UCSD-AML1 (cell line): ENCODE results near the gene GPR107.

Experiments
- DNase-seq: peaks from one replicate; lab custom pipeline; 2025; ENCODE audit not compliant: unreplicated experiment; lab: John Stamatoyannopoulos, UW

Gene GPR107

DNA sequence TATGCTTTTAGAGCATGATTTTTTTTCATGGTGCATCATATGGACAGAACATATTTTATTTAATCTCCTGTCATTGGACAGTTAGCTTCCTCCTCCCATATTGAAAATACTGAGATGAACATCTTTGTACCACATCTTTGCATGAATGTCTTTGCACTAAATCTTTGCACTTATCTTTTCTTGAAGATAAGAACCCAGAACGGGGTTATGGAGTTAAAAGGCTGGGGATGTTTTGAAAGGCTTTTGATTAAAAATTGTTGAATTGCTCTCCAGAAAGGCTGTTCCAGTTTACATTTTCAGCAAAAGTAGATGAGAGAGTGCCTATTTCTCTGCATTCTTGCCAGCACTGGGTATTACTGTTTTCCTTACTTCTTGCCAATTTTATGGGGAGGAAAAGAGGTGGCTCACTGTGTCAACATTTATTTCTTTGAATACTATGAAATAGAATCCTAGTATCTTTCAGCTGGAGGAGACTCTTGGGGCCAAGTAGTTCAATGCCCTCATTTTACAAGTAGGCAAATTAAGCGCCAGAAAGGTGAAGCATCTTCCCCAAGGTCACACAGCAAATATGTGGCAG lies 125.7 kb downstream of the GPR107 start:
- DNase-seq: no peak

DNA sequence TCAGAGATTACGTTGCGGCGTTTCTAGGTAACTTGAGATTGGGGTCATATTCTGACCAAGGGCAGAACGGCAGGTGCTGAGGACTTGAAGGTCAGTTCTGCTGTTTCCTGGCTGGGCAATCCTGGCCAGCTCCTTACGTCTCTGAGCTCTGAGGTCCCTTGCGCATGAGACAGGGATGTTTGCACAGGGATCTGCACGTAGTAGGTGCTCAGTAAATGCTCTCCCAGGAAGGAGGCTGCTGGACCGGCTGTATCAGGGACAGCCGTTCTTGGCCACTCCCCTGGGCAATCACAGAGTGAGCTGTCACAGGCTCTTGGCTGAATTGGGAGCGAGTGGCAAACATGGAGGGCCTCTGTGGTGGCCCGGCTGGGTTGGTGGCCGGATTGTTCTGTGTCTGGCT lies 126.8 kb downstream of the GPR107 start:
- no peak for DNase-seq

DNA sequence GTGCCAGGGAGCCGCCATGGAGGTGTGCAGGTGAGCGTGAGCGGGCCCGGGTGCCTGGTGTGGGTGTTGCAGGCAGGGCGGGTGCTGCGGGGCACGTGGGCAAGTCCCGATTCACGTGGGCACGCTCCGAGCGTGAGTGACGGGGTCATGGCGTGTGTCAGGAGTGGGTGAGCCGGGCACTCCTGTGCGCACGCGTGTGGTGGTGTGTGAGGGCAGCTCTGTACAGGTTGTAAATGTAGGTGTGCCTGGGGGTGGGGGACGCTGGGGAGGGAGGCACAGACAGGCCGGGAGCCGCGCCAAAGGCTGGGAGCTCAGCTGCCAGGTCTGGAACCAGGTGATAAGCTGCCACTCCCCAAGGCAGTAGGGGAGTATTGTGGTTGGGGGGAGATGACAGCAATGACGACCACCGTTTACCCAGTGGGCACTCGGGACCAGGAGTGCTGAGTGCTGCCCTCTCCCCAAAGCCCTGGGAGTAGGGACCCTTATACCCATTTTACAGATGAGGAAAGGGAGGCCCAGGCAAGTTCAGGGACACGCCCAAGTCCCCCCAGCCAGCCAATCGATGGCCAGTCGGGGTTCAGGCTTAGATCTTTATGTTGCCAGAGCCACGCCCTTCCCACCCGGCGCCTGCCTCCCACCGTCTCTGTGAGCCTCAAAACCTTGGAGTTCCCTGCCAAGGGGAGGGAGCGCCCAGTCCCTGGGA lies 128.1 kb downstream of the GPR107 start:
- DNase-seq: no peak

DNA sequence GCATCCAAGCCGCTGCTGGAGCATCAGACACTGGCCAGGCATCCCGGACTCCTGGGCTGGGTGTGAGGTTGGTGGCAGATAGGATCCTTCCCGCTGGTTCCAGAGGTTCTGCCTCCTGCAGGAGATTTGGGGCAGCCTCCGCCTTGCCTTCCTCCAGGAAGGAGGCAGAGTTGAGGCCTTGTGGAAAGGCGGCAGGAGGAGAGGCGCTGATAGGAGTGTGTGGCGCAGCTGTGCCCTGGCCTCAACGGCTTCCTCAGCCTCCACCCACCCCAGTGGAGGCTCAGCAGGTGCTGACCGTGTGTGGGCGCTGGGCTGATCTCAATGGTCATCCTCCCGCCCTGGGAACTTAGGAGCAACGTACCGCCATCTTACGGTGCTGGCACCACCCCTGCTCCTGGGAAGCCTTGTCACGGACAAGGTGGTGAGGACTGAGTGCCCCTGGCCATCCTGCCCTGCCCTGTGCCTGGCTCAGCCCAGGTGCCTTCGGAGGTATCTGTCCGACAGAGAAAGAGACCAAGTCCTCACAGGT lies 128.7 kb downstream of the GPR107 start:
- no peak for DNase-seq

DNA sequence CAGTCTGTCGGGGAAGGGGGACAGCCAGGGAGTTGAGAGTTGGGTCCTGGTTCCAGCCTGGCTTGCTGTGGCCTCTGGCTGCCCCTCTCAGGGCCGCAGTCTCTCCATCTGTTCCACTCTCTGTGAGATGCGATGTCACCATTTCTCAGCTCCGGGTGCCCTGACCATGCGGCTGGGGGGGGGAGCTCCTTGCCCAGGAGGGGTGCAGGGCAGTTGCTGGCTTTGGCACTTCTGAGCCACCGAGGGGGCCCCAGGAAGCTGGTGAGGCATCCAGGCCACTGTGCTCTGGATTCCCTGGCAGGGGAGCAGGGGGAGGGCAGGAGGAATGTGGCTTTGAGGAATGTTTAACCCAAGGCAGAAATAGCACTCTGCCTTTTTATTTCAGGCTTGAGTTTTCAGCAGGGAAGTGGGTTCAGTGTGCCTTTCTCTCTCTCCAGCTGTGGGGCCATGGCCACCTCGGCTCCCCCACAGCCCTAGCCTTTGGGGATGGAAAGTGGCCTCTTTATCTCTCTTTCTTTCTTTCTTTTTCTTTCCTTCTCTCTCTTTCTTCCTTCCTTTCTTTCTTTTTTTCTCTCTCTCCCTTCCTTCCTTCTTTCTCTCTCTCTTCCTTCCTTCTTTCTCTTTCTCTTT lies 129.5 kb downstream of the GPR107 start:
- no peak for DNase-seq

DNA sequence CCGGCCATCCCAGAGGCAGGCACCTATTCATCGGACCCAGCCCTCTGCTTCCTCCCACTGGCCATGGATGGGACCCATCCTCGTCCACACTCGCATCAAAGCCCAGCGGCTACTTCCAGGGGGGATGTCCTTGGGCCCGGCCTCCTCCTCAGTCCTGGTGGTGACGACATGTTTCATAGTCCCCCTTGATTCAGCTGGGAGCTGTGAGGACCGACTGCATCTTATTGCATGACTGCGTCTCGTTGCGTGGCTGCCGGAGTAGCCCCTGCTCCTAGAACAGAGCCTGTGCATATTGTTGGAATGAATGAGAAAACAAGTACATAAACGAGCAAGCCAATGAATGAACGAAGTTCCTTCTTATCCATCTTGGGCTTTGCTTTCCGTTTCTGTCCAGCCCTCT lies 131.3 kb downstream of the GPR107 start:
- no peak for DNase-seq

DNA sequence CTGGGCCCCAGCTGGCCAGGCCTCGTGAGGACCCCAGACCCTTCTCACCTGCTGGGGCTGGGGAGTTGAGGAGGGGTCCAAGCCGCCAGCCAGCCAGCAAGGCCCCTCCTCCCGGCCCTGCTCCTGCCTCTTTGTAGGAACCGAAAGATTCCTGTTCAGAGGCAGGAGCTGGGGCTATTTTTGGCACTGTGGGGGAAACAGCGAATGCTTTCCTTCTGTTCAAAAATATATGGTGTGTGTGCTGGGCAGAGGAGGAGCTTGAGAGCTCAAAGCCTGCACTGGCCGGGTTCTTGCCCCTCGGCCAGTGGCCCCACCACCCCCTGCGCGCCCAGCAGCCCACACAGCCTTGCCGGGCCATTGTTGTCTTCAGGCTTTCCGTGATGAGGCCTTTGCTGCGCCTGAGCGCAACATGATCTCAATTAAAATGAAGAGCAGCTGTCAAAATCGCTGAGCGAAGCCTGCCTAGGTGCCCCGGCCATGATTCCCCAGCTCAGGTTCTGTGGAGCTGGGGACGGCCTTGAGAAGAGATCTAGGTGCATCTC lies 131.9 kb downstream of the GPR107 start:
- DNase-seq: no peak

DNA sequence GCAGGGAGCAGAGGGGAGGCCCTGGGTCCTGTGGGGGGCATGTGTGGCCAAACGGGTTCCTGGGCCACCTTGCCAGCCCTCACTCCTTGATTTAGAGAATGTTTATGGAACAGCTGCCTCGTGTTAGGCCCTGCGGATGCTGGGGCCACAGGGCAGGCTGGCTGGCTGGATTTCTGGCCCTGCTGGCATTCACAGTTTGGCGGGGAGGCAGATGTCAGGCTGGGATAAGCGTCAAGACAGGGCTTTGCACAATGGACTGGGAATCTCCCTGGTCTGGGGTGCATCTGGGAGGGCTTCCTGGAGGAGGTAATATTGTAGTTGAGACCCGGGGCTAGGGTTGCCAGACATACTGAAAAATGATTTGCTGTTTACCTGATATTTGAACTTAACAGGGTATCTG lies 132.3 kb downstream of the GPR107 start:
- no peak for DNase-seq

DNA sequence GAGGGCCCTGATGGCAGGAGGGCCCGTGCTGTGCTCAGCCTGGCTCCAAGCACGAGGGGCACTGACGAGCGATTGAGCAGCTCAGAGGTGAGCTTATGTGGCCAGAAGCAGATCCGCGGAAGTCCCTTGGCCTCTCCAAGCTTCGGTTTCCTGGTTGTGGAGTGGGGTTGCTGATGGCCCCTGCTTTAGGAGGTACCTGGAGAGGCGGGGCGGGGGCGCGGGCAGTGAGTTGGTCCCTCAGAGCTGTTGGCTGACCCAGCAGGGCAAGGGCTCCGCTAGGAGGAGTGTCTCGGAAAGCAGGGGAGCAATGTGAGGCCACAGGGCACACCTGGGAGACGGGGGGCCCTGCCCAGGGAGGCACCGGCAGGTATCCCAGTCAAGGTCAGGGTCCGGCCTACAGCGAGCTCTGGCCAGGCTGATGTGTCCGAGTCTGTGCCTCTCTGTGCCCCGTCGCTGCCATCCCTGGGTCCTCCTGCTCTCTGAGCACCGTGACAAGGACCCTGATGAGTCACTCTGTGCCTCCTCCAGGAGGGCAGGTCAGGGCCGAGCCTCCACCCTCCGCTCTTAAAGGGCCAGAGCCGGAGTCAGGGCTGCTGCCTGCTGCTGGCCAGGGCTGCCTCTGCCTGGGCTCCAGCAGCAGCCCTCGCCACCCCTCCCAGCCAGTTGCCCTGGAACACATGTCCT lies 133.3 kb downstream of the GPR107 start:
- no peak for DNase-seq

DNA sequence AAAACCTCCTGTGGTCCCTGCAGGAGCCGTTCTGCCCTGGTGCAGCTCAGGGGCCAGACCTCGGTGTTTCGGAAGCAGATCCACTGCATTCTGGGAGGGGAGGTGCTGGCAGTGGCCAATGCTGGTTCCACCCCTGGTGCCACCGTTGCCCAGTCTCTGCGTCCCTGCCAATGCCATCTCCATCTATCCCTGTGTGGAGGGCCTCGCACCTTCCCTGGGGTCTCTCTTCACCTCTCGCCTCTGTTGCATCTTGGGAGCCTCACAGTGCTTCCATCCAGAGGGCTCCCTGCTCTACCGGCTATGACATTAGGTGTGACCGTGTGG lies 133.8 kb downstream of the GPR107 start:
- no peak for DNase-seq

DNA sequence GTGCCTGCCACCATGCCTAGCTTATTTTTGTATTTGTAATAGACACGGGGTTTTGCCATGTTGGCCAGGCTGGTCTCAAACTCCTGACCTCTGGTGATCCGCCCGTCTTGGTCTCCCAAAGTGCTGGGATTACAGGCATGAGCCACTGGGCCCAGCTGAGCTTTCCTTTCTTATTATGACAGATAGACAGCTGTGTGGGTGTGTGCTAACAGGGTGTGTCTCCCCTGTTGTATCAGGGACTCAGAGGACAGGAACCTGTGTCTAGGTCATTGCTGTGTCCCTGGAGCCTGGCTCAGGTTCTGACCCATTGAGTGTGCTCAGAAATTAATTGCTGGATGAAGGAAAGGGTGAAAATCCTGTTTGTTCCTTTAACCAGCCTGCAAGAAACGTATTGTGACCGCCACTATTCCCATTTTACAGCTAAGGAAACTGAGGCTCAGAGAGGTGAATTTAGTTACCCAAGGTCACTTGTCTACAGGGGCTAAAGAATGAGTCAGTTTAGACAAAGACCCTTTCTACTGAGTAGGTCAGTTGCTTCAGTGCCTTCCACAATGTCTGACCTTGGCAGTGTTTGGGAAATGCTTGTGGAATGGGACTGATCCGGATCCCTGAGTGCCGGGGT lies 135.3 kb downstream of the GPR107 start:
- DNase-seq: no peak
